ENCODE measurements around the gene COL10A1.
A peak's percentile ranks its signal among the peaks of the same experiment; 100 is the strongest.

Gene COL10A1

GRCh38 chr6:116102873-116103272 is 23.1 kb downstream of the COL10A1 start:
- TF ChIP-seq, protein P1, sequence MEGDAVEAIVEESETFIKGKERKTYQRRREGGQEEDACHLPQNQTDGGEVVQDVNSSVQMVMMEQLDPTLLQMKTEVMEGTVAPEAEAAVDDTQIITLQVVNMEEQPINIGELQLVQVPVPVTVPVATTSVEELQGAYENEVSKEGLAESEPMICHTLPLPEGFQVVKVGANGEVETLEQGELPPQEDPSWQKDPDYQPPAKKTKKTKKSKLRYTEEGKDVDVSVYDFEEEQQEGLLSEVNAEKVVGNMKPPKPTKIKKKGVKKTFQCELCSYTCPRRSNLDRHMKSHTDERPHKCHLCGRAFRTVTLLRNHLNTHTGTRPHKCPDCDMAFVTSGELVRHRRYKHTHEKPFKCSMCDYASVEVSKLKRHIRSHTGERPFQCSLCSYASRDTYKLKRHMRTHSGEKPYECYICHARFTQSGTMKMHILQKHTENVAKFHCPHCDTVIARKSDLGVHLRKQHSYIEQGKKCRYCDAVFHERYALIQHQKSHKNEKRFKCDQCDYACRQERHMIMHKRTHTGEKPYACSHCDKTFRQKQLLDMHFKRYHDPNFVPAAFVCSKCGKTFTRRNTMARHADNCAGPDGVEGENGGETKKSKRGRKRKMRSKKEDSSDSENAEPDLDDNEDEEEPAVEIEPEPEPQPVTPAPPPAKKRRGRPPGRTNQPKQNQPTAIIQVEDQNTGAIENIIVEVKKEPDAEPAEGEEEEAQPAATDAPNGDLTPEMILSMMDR (IDR thresholded peaks at IDR 0.05) = no peak

DNA sequence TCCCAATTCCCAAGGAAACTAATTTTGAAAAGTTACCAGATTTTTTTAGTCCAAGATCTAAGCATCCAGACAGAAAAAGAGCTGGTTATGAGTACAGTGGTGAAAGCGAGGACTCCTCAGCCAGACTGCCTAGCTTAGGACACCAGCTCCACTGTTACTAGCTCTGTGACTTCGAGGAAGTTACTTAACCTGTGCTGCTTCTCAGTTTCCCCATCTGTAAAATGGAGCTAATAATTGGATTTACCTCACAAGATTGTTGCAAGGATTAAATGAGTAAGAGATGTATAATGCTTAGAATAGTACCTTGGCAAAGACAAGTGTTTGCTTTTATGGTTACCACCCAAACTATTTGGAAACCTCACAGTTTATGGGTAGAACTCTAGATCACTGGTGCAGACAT is 24.1 kb downstream of the COL10A1 start:
- TF ChIP-seq, protein P1 (IDR thresholded peaks at IDR 0.05) = no peak

- TF ChIP-seq, protein P1 (IDR thresholded peaks at IDR 0.05) = no peak
Measured at GRCh38 chr6:116101302-116101718, 24.6 kb downstream of the COL10A1 start.

DNA sequence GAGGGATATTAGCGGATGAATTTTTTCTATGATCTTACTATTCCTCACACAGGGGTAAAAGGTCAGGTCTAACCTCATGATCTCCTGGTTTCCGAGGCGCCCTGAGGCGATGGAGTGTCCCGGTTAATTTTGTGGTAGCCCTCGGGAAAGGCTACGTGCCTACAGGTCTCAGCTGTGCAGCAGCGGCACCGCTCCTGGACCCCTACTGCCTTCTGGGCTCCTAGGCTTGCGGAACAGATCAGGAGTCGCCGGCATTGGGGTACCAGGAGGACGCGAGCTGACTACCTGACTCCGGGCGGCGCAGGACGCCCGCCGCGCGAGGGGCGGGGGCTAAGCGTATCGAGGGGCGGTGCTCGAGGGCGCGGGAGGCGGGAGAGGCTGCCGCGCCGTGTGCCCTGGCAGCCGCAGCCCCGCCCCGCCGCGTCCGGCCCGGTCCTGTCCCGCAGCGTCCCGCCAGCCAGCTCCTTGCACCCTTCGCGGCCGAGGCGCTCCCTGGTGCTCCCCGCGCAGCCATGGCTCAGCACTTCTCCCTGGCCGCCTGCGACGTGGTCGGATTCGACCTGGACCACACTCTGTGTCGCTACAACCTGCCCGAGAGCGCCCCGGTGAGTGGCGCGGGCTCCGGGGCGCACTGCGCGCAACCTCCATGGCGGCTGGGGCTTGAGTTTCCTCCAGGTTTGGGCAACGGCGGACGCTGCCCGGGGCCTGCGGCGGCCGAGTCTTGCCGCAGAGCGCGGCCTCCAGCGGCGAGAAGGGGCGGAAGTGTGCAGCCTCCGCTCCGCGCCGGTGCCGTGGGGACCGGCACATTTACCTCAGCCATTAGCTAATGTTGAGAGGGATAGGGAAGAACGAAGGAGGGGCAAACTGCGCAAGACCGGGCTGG is 25.3 kb downstream of the COL10A1 start, which contains the start of gene NT5DC1:
Gene NT5DC1 (plus strand): TSS at position 435 of the 883 bp plus-strand sequence. CDS start 78 bp downstream, at position 513.
- TF ChIP-seq, protein P1 (IDR thresholded peaks at IDR 0.05) = peak; percentile 33; the same call in 1 of the 2 replicates

DNA sequence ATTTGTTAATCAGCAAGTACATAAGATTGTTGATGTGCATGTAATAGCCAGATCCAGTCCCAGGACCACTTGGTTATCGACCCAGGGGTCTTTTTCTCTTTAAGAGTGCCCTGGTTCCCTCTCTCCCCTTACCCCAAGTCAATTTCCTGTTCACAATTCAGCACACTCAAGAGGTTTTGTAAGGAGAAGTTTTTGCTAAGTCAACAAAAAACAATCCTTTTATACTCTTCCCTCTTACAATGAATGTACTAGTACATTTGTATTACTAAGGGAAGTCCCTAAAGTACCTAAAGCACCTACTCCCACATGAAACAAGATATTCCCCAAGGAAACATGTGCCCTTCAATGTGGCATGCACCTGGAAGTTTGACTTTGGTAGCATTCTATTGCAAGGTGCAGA is 26.9 kb downstream of the COL10A1 start:
- TF ChIP-seq, protein P1 (IDR thresholded peaks at IDR 0.05) = no peak

DNA sequence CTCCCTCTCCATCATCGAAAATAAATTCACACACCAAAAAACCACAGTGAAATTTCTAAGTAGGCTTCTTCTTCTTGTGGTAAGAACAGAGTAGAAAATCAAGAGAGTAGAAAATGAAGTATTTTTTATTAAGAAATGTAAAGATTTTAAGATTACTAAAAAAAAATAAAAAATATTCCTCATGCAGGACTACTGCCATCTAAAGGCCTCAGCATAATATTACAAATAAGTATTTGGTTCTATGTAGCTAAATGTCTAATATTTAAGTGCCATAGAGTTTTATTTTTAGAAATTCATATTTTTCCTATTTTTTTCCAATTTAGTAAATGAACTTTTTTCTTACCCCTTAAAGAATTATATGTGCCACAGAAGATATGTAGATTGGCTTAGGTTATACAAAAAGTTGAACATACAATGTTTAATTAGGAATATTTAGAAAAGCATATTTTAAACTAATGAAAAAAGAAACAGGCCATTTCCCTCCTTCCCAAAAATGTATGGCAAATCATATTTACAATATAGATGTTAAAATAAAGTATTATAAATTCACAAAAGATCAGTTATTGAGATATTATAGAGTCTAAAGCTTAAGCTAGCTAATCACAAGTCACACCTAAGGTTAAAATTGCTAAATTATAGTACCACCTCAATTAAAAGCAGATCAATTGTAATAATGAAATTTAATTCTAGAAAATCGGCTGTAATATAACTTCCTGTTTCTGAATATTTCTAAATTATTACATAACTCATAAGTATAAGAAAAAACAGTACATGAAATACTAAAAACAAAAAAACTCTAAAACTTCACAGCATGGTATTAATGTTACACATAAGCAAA is 28.7 kb downstream of the COL10A1 start:
- TF ChIP-seq, protein P1 (IDR thresholded peaks at IDR 0.05) = peak; percentile 63

DNA sequence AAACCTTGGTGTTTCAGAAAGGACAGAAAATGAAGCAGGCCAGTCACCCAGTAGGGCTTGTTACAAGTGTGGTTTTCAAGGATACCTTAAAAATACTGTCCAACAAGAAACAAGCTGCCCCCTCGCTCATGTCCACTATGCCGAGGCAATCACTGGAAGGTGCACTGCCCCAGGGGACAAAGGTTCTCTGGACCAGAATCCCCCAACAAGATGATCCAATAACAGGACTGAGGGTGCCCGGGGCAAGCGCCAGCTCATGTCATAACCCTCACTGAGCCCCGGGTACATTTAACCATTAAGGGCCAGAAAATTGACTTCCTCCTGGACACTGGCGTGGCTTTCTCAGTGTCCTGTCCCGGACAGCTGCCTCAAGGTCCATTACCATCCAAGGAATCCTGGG is 31.9 kb downstream of the COL10A1 start:
- TF ChIP-seq, protein P1 (IDR thresholded peaks at IDR 0.05) = no peak
